Measurements from ENCODE around the gene PIAS1.

PIAS1 gene

DNA sequence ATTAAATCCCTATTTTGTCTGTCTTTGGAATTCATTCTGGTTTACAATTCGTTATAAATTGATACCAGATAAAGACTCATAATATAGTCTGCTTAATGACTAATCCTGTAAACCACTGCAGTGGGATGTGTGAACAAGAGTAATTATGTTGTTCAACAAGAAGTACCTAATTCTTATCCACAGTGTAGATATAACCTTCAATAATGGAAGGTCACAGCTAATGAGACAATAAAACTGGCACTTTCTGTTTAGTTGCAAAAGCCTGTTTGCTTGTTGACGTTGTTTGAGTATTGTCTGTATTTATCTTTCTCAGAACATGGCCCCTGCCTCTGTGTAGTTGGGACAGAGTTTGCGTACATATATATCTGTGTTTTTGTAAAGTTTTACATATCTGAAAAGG lies 26.7 kb downstream of the PIAS1 start:
- TF ChIP-seq, protein P1, sequence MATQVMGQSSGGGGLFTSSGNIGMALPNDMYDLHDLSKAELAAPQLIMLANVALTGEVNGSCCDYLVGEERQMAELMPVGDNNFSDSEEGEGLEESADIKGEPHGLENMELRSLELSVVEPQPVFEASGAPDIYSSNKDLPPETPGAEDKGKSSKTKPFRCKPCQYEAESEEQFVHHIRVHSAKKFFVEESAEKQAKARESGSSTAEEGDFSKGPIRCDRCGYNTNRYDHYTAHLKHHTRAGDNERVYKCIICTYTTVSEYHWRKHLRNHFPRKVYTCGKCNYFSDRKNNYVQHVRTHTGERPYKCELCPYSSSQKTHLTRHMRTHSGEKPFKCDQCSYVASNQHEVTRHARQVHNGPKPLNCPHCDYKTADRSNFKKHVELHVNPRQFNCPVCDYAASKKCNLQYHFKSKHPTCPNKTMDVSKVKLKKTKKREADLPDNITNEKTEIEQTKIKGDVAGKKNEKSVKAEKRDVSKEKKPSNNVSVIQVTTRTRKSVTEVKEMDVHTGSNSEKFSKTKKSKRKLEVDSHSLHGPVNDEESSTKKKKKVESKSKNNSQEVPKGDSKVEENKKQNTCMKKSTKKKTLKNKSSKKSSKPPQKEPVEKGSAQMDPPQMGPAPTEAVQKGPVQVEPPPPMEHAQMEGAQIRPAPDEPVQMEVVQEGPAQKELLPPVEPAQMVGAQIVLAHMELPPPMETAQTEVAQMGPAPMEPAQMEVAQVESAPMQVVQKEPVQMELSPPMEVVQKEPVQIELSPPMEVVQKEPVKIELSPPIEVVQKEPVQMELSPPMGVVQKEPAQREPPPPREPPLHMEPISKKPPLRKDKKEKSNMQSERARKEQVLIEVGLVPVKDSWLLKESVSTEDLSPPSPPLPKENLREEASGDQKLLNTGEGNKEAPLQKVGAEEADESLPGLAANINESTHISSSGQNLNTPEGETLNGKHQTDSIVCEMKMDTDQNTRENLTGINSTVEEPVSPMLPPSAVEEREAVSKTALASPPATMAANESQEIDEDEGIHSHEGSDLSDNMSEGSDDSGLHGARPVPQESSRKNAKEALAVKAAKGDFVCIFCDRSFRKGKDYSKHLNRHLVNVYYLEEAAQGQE (IDR thresholded peaks at IDR 0.05; ENCODE audit: low read depth) = no peak
- no peak for TF ChIP-seq FOXM1 (IDR thresholded peaks at IDR 0.05; ENCODE audit: borderline replicate concordance, low read depth)
- no peak for TF ChIP-seq TCF12 (IDR thresholded peaks at IDR 0.05; ENCODE audit: low read depth)
- TF ChIP-seq ZBTB7A (IDR thresholded peaks at IDR 0.05; ENCODE audit: low read depth) = no peak
- TF ChIP-seq NFIC (IDR thresholded peaks at IDR 0.05) = no peak
- TF ChIP-seq CEBPB (IDR thresholded peaks at IDR 0.05) = no peak
- no peak for TF ChIP-seq CREB1 (IDR thresholded peaks at IDR 0.05; ENCODE audit: low read depth)

DNA sequence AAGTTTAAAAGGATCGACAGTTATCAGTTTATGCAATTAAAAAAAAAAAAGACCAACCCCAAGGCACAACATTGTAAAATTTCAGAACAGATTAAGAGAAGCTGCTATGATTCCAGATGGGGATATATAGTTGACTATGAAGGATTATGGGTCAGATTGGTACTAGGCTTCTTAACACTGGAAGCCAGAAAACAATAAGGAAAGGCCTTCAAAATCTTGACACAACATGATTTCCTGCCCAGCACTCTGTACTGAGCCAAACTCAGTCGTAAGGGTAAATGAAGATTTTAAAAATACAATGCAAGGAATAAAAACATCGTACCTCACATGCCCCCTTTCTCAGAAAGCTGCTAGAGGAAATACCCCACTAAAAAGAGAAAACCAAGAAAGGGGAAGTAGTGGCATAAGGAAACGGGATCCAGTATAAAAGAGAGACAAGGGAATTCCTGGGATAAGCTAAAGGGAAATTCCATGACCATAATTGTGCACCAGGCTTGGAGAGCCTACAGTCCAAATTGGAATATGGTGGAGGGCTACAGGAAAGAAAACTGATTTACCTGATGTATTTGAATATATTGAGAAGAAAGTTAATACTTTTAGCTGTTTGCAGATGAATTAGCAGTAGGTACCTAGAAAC lies 27.9 kb downstream of the PIAS1 start:
- no peak for TF ChIP-seq TEAD4 (IDR thresholded peaks at IDR 0.05)
- no peak for TF ChIP-seq CREB1 (IDR thresholded peaks at IDR 0.05; ENCODE audit: low read depth)
- no peak for TF ChIP-seq TAF1 (IDR thresholded peaks at IDR 0.05; ENCODE audit: low read depth)
- TF ChIP-seq EGR1 (IDR thresholded peaks at IDR 0.05) = no peak
- no peak for TF ChIP-seq YY1 (IDR thresholded peaks at IDR 0.05; ENCODE audit: low read depth)
- TF ChIP-seq, protein P2, sequence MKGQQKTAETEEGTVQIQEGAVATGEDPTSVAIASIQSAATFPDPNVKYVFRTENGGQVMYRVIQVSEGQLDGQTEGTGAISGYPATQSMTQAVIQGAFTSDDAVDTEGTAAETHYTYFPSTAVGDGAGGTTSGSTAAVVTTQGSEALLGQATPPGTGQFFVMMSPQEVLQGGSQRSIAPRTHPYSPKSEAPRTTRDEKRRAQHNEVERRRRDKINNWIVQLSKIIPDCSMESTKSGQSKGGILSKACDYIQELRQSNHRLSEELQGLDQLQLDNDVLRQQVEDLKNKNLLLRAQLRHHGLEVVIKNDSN (IDR thresholded peaks at IDR 0.05) = no peak

DNA sequence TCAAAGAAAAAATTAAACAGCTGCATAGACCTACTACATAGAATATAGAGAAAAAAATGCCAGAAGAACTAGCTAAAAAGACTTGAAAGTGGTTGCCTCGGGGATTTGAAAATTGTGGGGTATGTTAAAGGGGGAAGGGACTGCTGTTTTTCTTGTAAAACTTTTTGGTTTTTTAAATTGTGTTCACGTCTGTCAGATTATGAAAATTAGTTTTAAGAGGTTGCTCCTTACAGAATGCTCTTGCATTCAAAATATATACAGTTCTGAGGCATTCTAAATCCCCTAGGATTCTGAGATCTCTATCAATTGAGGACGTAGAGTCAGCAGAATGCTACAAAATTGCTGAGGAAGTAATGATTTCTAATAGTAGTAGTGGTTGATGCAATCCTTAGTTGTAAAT lies 28.6 kb downstream of the PIAS1 start:
- TF ChIP-seq, protein P1 (IDR thresholded peaks at IDR 0.05; ENCODE audit: low read depth) = no peak
- TF ChIP-seq CEBPB (IDR thresholded peaks at IDR 0.05) (no peak), CREB1 (IDR thresholded peaks at IDR 0.05; ENCODE audit: low read depth) (no peak), TCF12 (IDR thresholded peaks at IDR 0.05; ENCODE audit: low read depth) (no peak), TAF1 (IDR thresholded peaks at IDR 0.05; ENCODE audit: low read depth) (no peak), FOXM1 (IDR thresholded peaks at IDR 0.05; ENCODE audit: borderline replicate concordance, low read depth) (no peak), EP300 (IDR thresholded peaks at IDR 0.05; ENCODE audit: borderline replicate concordance) (no peak), TEAD4 (IDR thresholded peaks at IDR 0.05) (no peak), EGR1 (IDR thresholded peaks at IDR 0.05) (no peak), NFIC (IDR thresholded peaks at IDR 0.05) (no peak), ZBTB7A (IDR thresholded peaks at IDR 0.05; ENCODE audit: low read depth) (no peak), RAD21 (IDR thresholded peaks at IDR 0.05; ENCODE audit: low read depth) (no peak)
- TF ChIP-seq, protein P3, sequence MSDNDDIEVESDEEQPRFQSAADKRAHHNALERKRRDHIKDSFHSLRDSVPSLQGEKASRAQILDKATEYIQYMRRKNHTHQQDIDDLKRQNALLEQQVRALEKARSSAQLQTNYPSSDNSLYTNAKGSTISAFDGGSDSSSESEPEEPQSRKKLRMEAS (IDR thresholded peaks at IDR 0.05) = no peak

DNA sequence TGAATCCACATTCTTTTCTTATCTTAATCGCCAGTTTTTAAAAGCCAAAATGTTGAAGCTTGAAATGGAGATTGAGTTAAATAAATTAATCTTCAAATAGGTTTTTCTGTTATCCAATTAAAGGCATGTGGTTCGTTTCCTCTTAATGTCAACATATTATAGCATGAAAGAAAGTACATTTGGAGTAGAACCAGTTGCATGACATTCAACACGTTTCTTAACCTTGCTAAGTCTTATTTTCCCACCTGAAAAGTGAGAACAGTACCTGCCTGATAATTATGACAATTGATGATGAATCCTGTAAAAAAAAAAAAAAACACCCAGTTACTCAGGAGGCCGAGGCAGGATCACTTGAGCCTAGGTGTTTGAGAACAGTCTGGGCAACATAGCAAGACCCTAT lies 29.3 kb downstream of the PIAS1 start:
- TF ChIP-seq, protein P2 (IDR thresholded peaks at IDR 0.05) = no peak
- TF ChIP-seq RAD21 (IDR thresholded peaks at IDR 0.05; ENCODE audit: low read depth) (no peak), CEBPB (IDR thresholded peaks at IDR 0.05) (no peak), TEAD4 (IDR thresholded peaks at IDR 0.05) (no peak)
- TF ChIP-seq, protein P1 (IDR thresholded peaks at IDR 0.05; ENCODE audit: low read depth) = no peak

DNA sequence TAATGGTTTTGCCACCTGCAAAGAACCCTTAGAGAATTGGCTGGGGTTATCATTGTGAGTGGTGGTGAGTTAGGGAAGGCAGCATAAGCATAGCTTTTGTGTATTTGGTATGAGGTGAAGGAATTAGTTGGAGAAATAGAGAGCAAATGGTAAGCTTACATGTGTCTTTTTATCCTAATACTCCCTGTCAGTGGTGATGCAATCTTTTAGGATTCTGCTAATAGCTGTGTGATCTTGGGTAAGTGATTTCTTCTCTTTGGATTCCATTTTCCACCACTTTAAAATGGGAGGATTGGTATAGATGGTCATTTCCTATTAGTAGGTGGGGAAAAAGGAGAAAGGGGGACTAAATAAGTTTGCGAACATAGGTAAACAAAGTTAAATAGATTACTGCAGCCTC lies 30.9 kb downstream of the PIAS1 start:
- TF ChIP-seq TCF12 (IDR thresholded peaks at IDR 0.05; ENCODE audit: low read depth) (no peak), YY1 (IDR thresholded peaks at IDR 0.05; ENCODE audit: low read depth) (no peak), TEAD4 (IDR thresholded peaks at IDR 0.05) (no peak), CREB1 (IDR thresholded peaks at IDR 0.05; ENCODE audit: low read depth) (no peak), FOXM1 (IDR thresholded peaks at IDR 0.05; ENCODE audit: borderline replicate concordance, low read depth) (no peak), EGR1 (IDR thresholded peaks at IDR 0.05) (no peak), EP300 (IDR thresholded peaks at IDR 0.05; ENCODE audit: borderline replicate concordance) (no peak)
- TF ChIP-seq, protein P1 (IDR thresholded peaks at IDR 0.05; ENCODE audit: low read depth) = no peak
- TF ChIP-seq, protein P3 (IDR thresholded peaks at IDR 0.05) = no peak
